ENCODE data around the gene RTL5.
A peak's percentile ranks its signal among the peaks of the same experiment; 100 is the strongest.
"Not testable (repeated sequence)": the region's sequence is repeated elsewhere in the genome, so short reads cannot be mapped to it uniquely, and the experiment has no call there.

The RTL5 gene

GRCh38 chrX:72131317-72132294 lies at the start of gene RTL5:
Gene RTL5, minus strand, starts transcription at chrX:72131915.
- peak; percentile 46 for DNase-seq

- no peak for DNase-seq
Observed at GRCh38 chrX:72180539-72180938, 48.8 kb upstream of the RTL5 start.

- no peak for DNase-seq
Observed at GRCh38 chrX:72176981-72177380, 45.3 kb upstream of the RTL5 start.

GRCh38 chrX:72176289-72176688 lies 44.6 kb upstream of the RTL5 start:
- DNase-seq = not testable (repeated sequence)

GRCh38 chrX:72169008-72169728 lies 37.5 kb upstream of the RTL5 start:
- peak; percentile 13 for DNase-seq

GRCh38 chrX:72165551-72165950 lies 33.8 kb upstream of the RTL5 start:
- no peak for DNase-seq

GRCh38 chrX:72159769-72160168 lies 28.1 kb upstream of the RTL5 start:
- no peak for DNase-seq

GRCh38 chrX:72158773-72159172 lies 27.1 kb upstream of the RTL5 start:
- no peak for DNase-seq

GRCh38 chrX:72146527-72146926 lies 14.8 kb upstream of the RTL5 start:
- no peak for DNase-seq

GRCh38 chrX:72145181-72145580 lies 13.5 kb upstream of the RTL5 start:
- no peak for DNase-seq

GRCh38 chrX:72143609-72143907 lies 11.8 kb upstream of the RTL5 start:
- no peak for DNase-seq

- no peak for DNase-seq
Observed at GRCh38 chrX:72142794-72143608, 11.3 kb upstream of the RTL5 start.

GRCh38 chrX:72142094-72142793 lies 10.5 kb upstream of the RTL5 start:
- no peak for DNase-seq

- DNase-seq = no peak
Observed at GRCh38 chrX:72141372-72142004, 9.8 kb upstream of the RTL5 start.

GRCh38 chrX:72139538-72139937 lies 7.8 kb upstream of the RTL5 start:
- DNase-seq = no peak

- DNase-seq = no peak
Observed at GRCh38 chrX:72137846-72138495, 6.3 kb upstream of the RTL5 start.

- DNase-seq = no peak
Observed at GRCh38 chrX:72133851-72134546, 2.3 kb upstream of the RTL5 start.

- DNase-seq = no peak
Observed at GRCh38 chrX:72132456-72132855, 741 bp upstream of the RTL5 start.

GRCh38 chrX:72130762-72131250 lies 909 bp downstream of the RTL5 start:
- no peak for DNase-seq

GRCh38 chrX:72130156-72130761 lies 1.5 kb downstream of the RTL5 start:
- no peak for DNase-seq
